Right lobe of liver (tissue), 6 donors: ENCODE data around the gene NLRP1. TPM values are rescaled to one million over a fixed set of nuclear protein-coding genes. Genes with fewer than 3 reads are reported as not detected.

ENCODE experiments used
- ATAC-seq, 4 donors: fragments of 200-7000 bp; cut with Tn5 transposase; one replicate each; pipeline ENCODE4 v1.9.1; 2020; ENCODE audit warnings: mild to moderate bottlenecking in 4 of 4, moderate library complexity in 4 of 4
- DNase-seq, 3 donors: peaks; one replicate each; pipeline ENCODE4 v3.0.0-alpha.2; 2020
- H3K27ac ChIP-seq, 3 donors: fragments of 200-600 bp; one replicate each; pipeline ENCODE4 v1.8.0; 2022
- H3K27me3 ChIP-seq, 2 donors: fragments of 200-600 bp; one replicate each; pipeline ENCODE4 v1.8.0; 2022
- H3K36me3 ChIP-seq, 4 donors: fragments of 200-600 bp; sonication (generic) in 1 of 4; one replicate each; pipeline versions ENCODE4 v1.5.1 to v1.8.0; 2017 to 2022; ENCODE audit warnings: control low read depth in 1 of 4
- H3K4me1 ChIP-seq, 4 donors: fragments of 200-600 bp; sonication (generic) in 1 of 4; one replicate each; pipeline versions ENCODE4 v1.5.1 to v1.8.0; 2017 to 2022; ENCODE audit warnings: control low read depth in 1 of 4
- H3K4me3 ChIP-seq, 3 donors: fragments of 200-600 bp; one replicate each; pipeline ENCODE4 v1.8.0; 2022
- H3K9me3 ChIP-seq, 4 donors: fragments of 200-600 bp; sonication (generic) in 1 of 4; one replicate each; pipeline versions ENCODE4 v1.5.1 to v1.8.0; 2017 to 2022; ENCODE audit warnings: control low read depth in 1 of 4
- POLR2A ChIP-seq: fragments of 450-650 bp; IDR thresholded peaks from one replicate; pipeline ENCODE4 v1.6.1; 2017; ENCODE audit warnings: antibody characterized with exemption, mild to moderate bottlenecking
- whole genome bisulfite sequencing: methylation state at CpG from one replicate; pipeline ENCODE4 v1.1.6; 2018; ENCODE audit warnings: low coverage, low lambda C conversion rate; ENCODE audit not compliant: insufficient coverage; ENCODE audit errors: missing lambda C conversion rate; 5-methylcytosine and 5-hydroxymethylcytosine counted together
- intact Hi-C, 2 donors: fragments of 100-400 bp; cut with DNase I; formaldehyde crosslinking; loops; one replicate each; pipeline versions ENCODE4 v1.11.2 to v1.14.1; 2022
- total RNA-seq, 6 experiments: library from RNA; depleted of rRNA in 2 of 6; stranded (reverse); fragments of >200 nt in 2 of 6; fragmentation: NEBNext Ultra II Directional in 3 of 6; extraction: Animal tissue kit (Norgen Biotek cat#: 25700) in 3 of 6; gene quantifications; one replicate each; pipeline versions ENCODE4 v1.1.0 to v1.2.4, GENCODE V29; 2016 to 2023
- TF ChIP-seq, protein P1 (sequence below), 4 donors: fragments of 200-600 bp in 3 of 4; fragments of 450-650 bp in 1 of 4; IDR thresholded peaks; one replicate each; pipeline versions ENCODE4 v1.5.1 to v1.8.0; 2016 to 2022; ENCODE audit warnings: antibody characterized with exemption in 4 of 4, mild to moderate bottlenecking in 2 of 4
- donor health status: DM: no; HTN: yes; CAD: no.
- donor health status: DM: no; HTN: no; CAD: no.
- donor health status: DM: no; HTN: no; CAD: no.
- donor health status: DM: no; HTN: yes; CAD: no.
- donor health status: DM: no; HTN: yes; CAD: no.

Gene NLRP1
- total RNA-seq, 6 experiments from 2014 or later: 2.5 to 4.7 (median 3.3) TPM

DNA sequence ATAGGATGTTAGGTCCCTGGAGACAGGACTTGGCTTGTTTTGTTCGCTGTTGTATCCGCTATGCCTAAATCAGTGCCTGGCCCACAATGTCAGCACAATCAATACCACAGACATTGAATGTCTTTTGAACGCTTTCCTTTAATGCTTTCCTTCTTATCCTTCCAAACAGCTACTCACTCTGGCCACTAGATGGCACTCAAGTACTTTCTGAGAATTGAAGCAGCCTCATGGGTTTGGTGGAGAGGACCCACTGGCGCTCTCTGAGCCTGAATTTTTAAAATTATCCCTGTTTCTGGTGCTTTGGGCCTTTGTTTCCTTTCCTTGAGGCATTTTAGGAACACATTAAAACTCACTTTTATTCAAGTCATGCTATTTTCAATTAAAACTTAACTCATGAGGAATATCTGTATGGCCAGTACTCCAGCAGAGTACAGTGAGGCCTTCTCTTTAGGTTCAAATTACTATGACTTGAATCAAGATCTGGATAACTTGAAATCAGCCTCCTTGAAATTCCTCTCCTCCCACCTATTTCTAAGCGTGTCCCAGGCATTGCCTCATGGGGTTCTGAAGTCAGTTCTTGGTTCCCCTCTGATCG lies 3.2 kb upstream of the NLRP1 start:
- DNase-seq (no peak), ATAC-seq (peak; percentile 61 to 67 (median 64))
- intact Hi-C loops: loop anchor here (5.0 kb wide), 2 partner anchors 835 to 840 kb away; no protein-coding TSS in a partner anchor
- H3K9me3 ChIP-seq: no peaks in the 10 kb centered on the region
- no peaks in the 10 kb centered on the region for H3K27me3 ChIP-seq
- H3K36me3 ChIP-seq: no peaks in the 10 kb centered on the region
- TF ChIP-seq, protein P1, sequence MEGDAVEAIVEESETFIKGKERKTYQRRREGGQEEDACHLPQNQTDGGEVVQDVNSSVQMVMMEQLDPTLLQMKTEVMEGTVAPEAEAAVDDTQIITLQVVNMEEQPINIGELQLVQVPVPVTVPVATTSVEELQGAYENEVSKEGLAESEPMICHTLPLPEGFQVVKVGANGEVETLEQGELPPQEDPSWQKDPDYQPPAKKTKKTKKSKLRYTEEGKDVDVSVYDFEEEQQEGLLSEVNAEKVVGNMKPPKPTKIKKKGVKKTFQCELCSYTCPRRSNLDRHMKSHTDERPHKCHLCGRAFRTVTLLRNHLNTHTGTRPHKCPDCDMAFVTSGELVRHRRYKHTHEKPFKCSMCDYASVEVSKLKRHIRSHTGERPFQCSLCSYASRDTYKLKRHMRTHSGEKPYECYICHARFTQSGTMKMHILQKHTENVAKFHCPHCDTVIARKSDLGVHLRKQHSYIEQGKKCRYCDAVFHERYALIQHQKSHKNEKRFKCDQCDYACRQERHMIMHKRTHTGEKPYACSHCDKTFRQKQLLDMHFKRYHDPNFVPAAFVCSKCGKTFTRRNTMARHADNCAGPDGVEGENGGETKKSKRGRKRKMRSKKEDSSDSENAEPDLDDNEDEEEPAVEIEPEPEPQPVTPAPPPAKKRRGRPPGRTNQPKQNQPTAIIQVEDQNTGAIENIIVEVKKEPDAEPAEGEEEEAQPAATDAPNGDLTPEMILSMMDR (IDR thresholded peaks at IDR 0.05): peak; percentile 92 to 94 (median 92)
- no peak for TF ChIP-seq POLR2A
- H3K4me1 ChIP-seq: no peaks in the 10 kb centered on the region
- 27% methylated on average over 6 of the region's 6 CpGs for WGBS
- no peak overlapping the region for H3K27ac ChIP-seq
- H3K4me3 ChIP-seq: no peak overlapping the region

DNA sequence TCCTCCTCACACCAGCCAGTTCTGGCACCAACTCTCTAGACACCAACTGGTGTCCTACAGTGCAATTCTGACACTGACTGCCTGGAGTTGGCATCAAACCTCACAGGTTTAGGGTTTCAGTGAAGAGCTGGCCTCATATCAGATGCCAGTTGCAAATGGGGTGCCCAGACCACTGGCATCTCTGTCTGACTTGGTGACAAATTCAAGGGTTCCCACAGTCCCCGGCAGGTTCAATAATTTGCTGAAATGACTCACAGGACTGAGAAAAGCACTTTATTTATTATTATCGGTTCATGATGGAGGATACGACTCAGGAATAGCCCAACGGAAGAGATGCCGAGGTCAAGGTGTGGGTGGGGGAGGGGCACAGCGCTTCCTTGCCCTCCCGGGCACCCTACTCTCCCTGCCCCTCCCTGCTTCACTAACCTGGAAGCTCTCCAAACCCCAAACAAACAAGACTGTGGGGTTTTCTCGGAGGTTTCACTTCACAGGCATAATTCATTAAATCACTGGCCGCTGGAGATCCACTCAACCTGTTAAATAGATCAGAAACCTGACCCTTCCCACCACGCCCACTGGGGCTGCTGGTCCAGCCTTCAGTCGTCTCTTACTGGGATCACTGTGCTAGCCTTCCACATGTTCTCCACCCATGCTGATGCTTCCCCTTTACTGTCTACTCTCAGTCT lies 1.7 kb upstream of the NLRP1 start:
- TF ChIP-seq POLR2A: no peak
- TF ChIP-seq, protein P1 (IDR thresholded peaks at IDR 0.05): no peak
- Histone ChIP-seq H3K27ac (no peak overlapping the region), H3K4me3 (no peak overlapping the region), H3K9me3 (no peaks in the 10 kb centered on the region), H3K4me1 (no peaks in the 10 kb centered on the region), H3K36me3 (no peaks in the 10 kb centered on the region), H3K27me3 (no peaks in the 10 kb centered on the region)
- 19% methylated on average over 11 of the region's 11 CpGs for WGBS
- intact Hi-C loops: loop anchor here (5.0 kb wide), 2 partner anchors 836 to 841 kb away; no protein-coding TSS in a partner anchor
- ATAC-seq (no peak), DNase-seq (no peak)

DNA sequence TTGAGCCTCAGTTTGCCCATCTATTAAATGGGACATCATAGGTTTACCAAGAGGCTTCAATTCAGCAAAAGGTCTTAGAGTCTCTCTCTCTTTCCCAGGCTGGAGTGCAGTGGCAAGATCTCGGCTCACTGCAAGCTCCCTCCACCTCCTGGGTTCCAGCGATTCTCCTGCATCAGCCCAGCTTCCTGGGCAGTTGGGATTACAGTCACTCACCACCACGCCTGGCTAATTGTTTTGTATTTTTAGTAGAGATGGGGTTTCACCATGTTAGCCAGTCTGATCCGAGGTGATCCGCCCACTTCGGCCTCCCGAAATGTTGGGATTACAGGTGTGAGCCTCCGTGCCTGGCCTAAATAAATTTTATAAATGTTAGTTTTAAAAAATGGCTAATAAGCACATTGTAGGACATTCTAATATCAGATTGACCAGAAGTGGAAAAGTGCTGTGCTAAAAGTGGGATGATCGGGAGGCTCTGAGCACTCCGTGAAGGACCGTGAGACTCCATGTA lies 1.0 kb upstream of the NLRP1 start:
- Histone ChIP-seq H3K27ac (peak overlapping the region in 2 of 3 donors; percentile 51 to 66), H3K36me3 (no peaks in the 10 kb centered on the region), H3K27me3 (no peaks in the 10 kb centered on the region), H3K4me1 (no peaks in the 10 kb centered on the region), H3K4me3 (no peak overlapping the region), H3K9me3 (no peaks in the 10 kb centered on the region)
- intact Hi-C loops: loop anchor here (5.0 kb wide), 2 partner anchors 837 to 842 kb away; no protein-coding TSS in a partner anchor
- 52% methylated on average over 10 of the region's 11 CpGs for WGBS
- TF ChIP-seq, protein P1 (IDR thresholded peaks at IDR 0.05): no peak
- TF ChIP-seq POLR2A: no peak
- DNase-seq (no peak), ATAC-seq (no peak)

DNA sequence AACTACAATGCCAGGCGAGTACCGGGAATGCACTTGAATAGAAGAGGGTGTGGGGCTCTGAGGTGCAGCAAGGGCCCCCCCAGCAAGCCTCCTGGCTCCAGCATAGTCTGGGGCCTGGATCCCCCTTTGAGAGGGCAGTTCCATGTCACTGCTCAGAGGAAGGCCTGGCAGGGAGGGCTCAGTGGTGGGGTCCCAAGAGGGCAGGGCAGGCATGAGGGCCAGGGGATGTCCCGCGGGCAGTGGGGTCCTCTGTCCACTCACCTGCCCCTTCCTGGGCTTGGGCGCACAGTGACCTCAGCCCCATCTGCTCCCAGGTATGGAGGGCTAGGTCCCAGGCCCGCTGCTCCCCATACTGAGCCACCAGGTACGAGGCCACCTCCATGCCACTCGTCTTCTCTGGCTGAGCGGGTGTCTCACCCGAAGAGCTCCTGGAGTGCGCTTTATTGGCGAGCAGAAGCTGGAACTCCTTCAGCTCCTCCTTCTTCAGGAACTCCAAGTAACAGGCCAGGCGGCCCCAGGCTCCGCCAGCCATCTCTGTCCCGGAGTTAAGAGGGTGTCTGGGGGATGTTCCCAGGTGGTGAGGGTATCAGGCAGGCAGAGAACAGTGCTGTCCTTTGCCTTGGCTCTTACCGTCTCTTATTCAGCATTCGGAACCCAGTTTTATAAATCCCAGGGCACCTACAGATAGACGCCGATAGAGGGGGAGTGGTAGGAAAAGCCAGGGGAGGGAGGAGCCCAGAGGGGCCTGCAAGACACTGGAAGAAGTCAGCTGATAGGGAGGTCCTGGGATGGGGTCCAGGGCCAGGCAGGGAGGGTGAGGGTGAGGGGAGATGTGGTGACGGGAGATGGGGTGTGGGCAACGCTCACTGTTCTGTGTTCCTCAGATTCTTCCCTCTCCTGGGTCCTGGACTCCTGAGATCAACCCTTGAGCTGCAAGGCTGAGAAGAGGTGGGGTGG lies 605 bp downstream of the NLRP1 start:
- no peaks in the 10 kb centered on the region for H3K27me3 ChIP-seq
- H3K4me3 ChIP-seq: peak overlapping the region; percentile 28 to 40 (median 30)
- TF ChIP-seq, protein P1 (IDR thresholded peaks at IDR 0.05): no peak
- no peak for TF ChIP-seq POLR2A
- H3K36me3 ChIP-seq: no peaks in the 10 kb centered on the region
- intact Hi-C loops: no loop called here
- DNase-seq (no peak), ATAC-seq (peak; percentile 8 to 27 (median 14))
- 40% methylated on average over 8 of the region's 21 CpGs for WGBS
- no peaks in the 10 kb centered on the region for H3K4me1 ChIP-seq
- H3K9me3 ChIP-seq: no peaks in the 10 kb centered on the region
- peak overlapping the region; percentile 60 to 85 (median 66) for H3K27ac ChIP-seq
